ENCODE measurements around the gene FBXL2.

FBXL2 gene

GRCh38 chr3:33430061-33430460 is 152.8 kb downstream of the FBXL2 start:
- DNase-seq (ENCODE audit: extremely low read depth, low read depth), result no peak

DNA sequence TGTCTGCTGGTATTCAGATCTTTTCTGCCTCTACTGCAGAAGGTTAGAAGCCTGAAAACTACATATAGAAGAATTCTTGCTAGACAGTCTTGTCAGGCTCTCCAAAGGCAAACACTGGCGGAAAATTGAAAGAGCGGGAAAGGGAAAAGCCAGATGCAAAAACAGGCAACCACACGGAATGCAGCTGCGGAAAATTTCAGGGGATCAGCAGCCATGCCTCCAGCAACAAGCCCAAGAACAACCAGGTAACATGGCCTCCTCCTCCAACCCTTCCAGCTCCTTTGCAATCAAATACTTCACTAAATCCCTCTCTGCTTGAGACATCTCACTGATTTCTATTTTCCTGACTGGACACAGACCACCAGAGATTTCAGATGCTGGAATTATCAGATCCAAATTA is 153.3 kb downstream of the FBXL2 start:
- DNase-seq (ENCODE audit: extremely low read depth, low read depth), result no peak
- TF ChIP-seq, protein P1, sequence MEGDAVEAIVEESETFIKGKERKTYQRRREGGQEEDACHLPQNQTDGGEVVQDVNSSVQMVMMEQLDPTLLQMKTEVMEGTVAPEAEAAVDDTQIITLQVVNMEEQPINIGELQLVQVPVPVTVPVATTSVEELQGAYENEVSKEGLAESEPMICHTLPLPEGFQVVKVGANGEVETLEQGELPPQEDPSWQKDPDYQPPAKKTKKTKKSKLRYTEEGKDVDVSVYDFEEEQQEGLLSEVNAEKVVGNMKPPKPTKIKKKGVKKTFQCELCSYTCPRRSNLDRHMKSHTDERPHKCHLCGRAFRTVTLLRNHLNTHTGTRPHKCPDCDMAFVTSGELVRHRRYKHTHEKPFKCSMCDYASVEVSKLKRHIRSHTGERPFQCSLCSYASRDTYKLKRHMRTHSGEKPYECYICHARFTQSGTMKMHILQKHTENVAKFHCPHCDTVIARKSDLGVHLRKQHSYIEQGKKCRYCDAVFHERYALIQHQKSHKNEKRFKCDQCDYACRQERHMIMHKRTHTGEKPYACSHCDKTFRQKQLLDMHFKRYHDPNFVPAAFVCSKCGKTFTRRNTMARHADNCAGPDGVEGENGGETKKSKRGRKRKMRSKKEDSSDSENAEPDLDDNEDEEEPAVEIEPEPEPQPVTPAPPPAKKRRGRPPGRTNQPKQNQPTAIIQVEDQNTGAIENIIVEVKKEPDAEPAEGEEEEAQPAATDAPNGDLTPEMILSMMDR (IDR thresholded peaks at IDR 0.05; ENCODE audit: low read depth, low read length), result no peak

More at GRCh38 chr3:33430061-33430460, 152.8 kb downstream of the FBXL2 start:
- TF ChIP-seq, protein P1 (IDR thresholded peaks at IDR 0.05; ENCODE audit: low read depth, low read length), result no peak

DNA sequence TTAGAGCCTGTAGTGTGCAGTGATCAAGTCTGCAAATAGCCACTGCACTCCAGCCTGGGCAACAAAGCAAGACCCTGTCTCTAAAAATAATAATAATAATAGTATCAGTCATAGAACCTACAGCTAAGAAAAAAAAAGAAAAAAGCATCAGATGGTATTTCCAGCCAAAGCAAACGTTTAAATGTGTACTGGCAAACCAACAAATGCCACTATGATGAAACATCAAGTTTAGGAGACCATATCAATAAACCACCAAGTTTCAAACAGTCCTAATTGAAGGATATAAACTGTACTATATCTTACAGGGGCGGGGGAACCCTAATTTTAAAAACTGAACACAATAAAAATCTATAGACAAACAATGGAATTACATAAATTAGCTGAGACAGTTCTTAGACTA is 156.6 kb downstream of the FBXL2 start:
- no peak for DNase-seq (ENCODE audit: extremely low read depth, low read depth)
- TF ChIP-seq, protein P1 (IDR thresholded peaks at IDR 0.05; ENCODE audit: low read depth, low read length), result no peak
